Loucy (cell line): ENCODE results near the gene PPP2R1A.

ENCODE experiments used
- H2AFZ ChIP-seq: fragments of 200-600 bp; sonication (generic); 2 replicates; pipeline ENCODE4 v1.6.0; 2016; ENCODE audit warnings: antibody characterized with exemption, mild to moderate bottlenecking, low read length, moderate library complexity
- H3F3A ChIP-seq: fragments of 200-600 bp; 2 replicates; pipeline ENCODE4 v1.6.0; 2016; ENCODE audit warnings: antibody characterized with exemption, low read depth, mild to moderate bottlenecking
- H3K27me3 ChIP-seq: fragments of 200-600 bp; sonication (generic); 2 replicates; pipeline ENCODE4 v1.6.1; 2014; ENCODE audit warnings: low read length, mild to moderate bottlenecking; ENCODE audit not compliant: insufficient read depth, poor library complexity, severe bottlenecking
- H3K36me3 ChIP-seq: fragments of 200-600 bp; sonication (generic); 2 replicates; pipeline ENCODE4 v1.6.1; 2016; ENCODE audit warnings: low read length; ENCODE audit not compliant: insufficient read depth
- H3K4me1 ChIP-seq: fragments of 200-600 bp; sonication (generic); 2 replicates; pipeline ENCODE4 v1.5.1; 2014; ENCODE audit warnings: low read length, mild to moderate bottlenecking; ENCODE audit not compliant: insufficient read depth, poor library complexity, severe bottlenecking
- H3K4me2 ChIP-seq: fragments of 200-600 bp; sonication (generic); 2 replicates; pipeline ENCODE4 v1.6.0; 2014; ENCODE audit warnings: antibody characterized with exemption, low read length, low read depth, mild to moderate bottlenecking; ENCODE audit not compliant: poor library complexity, severe bottlenecking
- H3K4me3 ChIP-seq: fragments of 200-600 bp; sonication (generic); 2 replicates; pipeline ENCODE4 v1.5.1; 2014; ENCODE audit warnings: low read length, mild to moderate bottlenecking, mixed read lengths; ENCODE audit not compliant: poor library complexity, severe bottlenecking
- H3K79me2 ChIP-seq: fragments of 200-600 bp; sonication (generic); 2 replicates; pipeline ENCODE4 v1.6.1; 2014; ENCODE audit warnings: low read length; ENCODE audit not compliant: insufficient read depth
- H3K9ac ChIP-seq: fragments of 200-600 bp; sonication (generic); 2 replicates; pipeline ENCODE4 v1.6.0; 2014; ENCODE audit warnings: mild to moderate bottlenecking, low read depth, low read length, moderate library complexity; ENCODE audit not compliant: poor library complexity, severe bottlenecking
- H3K9me2 ChIP-seq: fragments of 200-600 bp; sonication (generic); replicated peaks from 2 replicates; pipeline ENCODE4 v1.6.1; 2016; ENCODE audit warnings: low read depth, low read length, mixed read lengths
- H3K9me3 ChIP-seq: fragments of 200-600 bp; sonication (generic); 2 replicates; pipeline ENCODE4 v1.6.1; 2014; ENCODE audit warnings: mild to moderate bottlenecking, antibody characterized with exemption, low read length, low read depth; ENCODE audit not compliant: insufficient read depth
- H4K20me1 ChIP-seq: fragments of 200-600 bp; sonication (generic); 2 replicates; pipeline ENCODE4 v1.6.0; 2014; ENCODE audit warnings: antibody characterized with exemption, low read length, mild to moderate bottlenecking; ENCODE audit not compliant: insufficient read depth, poor library complexity, severe bottlenecking
- CTCF ChIP-seq: fragments of 200-600 bp; sonication (generic); conservative IDR thresholded peaks from 2 replicates; pipeline ENCODE4 v1.5.1; 2014; ENCODE audit warnings: mild to moderate bottlenecking, antibody characterized with exemption, low read length
- EZH2phosphoT487 ChIP-seq: fragments of 200-600 bp; IDR thresholded peaks from 2 replicates; pipeline ENCODE4 v1.6.1; 2018; ENCODE audit warnings: antibody characterized with exemption, mild to moderate bottlenecking, moderate library complexity, borderline replicate concordance

Gene PPP2R1A

GRCh38 chr19:52274191-52274590 is 84.3 kb downstream of the PPP2R1A start:
- peaks cover 96% of the 10 kb centered on the region for H3K79me2 ChIP-seq
- H4K20me1 ChIP-seq = peaks cover 64% of the 10 kb centered on the region
- no peaks in the 10 kb centered on the region for H3K9me3 ChIP-seq

GRCh38 chr19:52275988-52276387 is 86.1 kb downstream of the PPP2R1A start:
- Histone ChIP-seq H3F3A (no peaks in the 10 kb centered on the region), H3K9me2 (no peaks in the 10 kb centered on the region), H3K4me2 (peak overlapping the region; percentile 40), H3K79me2 (peaks cover 96% of the 10 kb centered on the region), H2AFZ (no peak overlapping the region), H3K36me3 (no peaks in the 10 kb centered on the region), H3K9ac (no peak overlapping the region), H3K9me3 (no peaks in the 10 kb centered on the region), H4K20me1 (peaks cover 72% of the 10 kb centered on the region), H3K4me1 (peaks cover 40% of the 10 kb centered on the region), H3K27me3 (no peaks in the 10 kb centered on the region), H3K4me3 (peak overlapping the region; percentile 16)
- no peak for TF ChIP-seq EZH2phosphoT487
- TF ChIP-seq CTCF = no peak

More at GRCh38 chr19:52274191-52274590, 84.3 kb downstream of the PPP2R1A start:
- TF ChIP-seq CTCF (no peak), EZH2phosphoT487 (no peak)
- H3K9ac ChIP-seq = no peak overlapping the region
- no peaks in the 10 kb centered on the region for H3K9me2 ChIP-seq
- peaks cover 45% of the 10 kb centered on the region for H3K4me1 ChIP-seq
- H2AFZ ChIP-seq = no peak overlapping the region
- peak overlapping the region; percentile 35 for H3K4me2 ChIP-seq
- no peaks in the 10 kb centered on the region for H3F3A ChIP-seq
- H3K36me3 ChIP-seq = no peaks in the 10 kb centered on the region
- H3K4me3 ChIP-seq = no peak overlapping the region
- H3K27me3 ChIP-seq = no peaks in the 10 kb centered on the region

GRCh38 chr19:52277471-52277870 is 87.6 kb downstream of the PPP2R1A start:
- Histone ChIP-seq H3K4me1 (peaks cover 32% of the 10 kb centered on the region), H3K9ac (no peak overlapping the region), H3K36me3 (peaks cover 4% of the 10 kb centered on the region; the same call in 1 of the 2 replicates), H3K9me2 (no peaks in the 10 kb centered on the region), H3F3A (no peaks in the 10 kb centered on the region), H3K27me3 (no peaks in the 10 kb centered on the region), H4K20me1 (peaks cover 71% of the 10 kb centered on the region), H3K4me2 (peak overlapping the region; percentile 24), H2AFZ (no peak overlapping the region), H3K4me3 (no peak overlapping the region), H3K9me3 (no peaks in the 10 kb centered on the region), H3K79me2 (peaks cover 95% of the 10 kb centered on the region)
- no peak for TF ChIP-seq CTCF
